HepG2 (cell line): ENCODE data around the gene C17orf58. TPM values are rescaled to one million over a fixed set of nuclear protein-coding genes. Genes with fewer than 3 reads are reported as not detected.

Source experiments
- ELF1 ChIP-seq: sonication (generic); formaldehyde crosslinking; IDR thresholded peaks from 2 replicates; pipeline ENCODE4 v1.4.0; 2020; ENCODE audit warnings: missing genetic modification reagents
- HHEX ChIP-seq: IDR thresholded peaks from 2 replicates; pipeline ENCODE4 v1.6.1; 2016; ENCODE audit warnings: control low read depth
- IKZF4 ChIP-seq: sonication (generic); formaldehyde crosslinking; IDR thresholded peaks from 2 replicates; pipeline ENCODE4 v1.5.1; 2020; ENCODE audit warnings: borderline replicate concordance, mild to moderate bottlenecking, low read depth, missing genetic modification reagents; ENCODE audit errors: not compliant biosample characterization
- KLF9 ChIP-seq: IDR thresholded peaks from 2 replicates; pipeline ENCODE4 v1.6.1; 2016; ENCODE audit warnings: low read depth
- MZF1 ChIP-seq: sonication (generic); formaldehyde crosslinking; IDR thresholded peaks from 2 replicates; pipeline ENCODE4 v1.8.1; 2023; ENCODE audit warnings: mild to moderate bottlenecking, missing genetic modification reagents, borderline replicate concordance
- NFIB ChIP-seq: sonication (generic); formaldehyde crosslinking; IDR thresholded peaks from 2 replicates; pipeline ENCODE4 v1.9.0; 2021; ENCODE audit warnings: missing genetic modification reagents, mild to moderate bottlenecking, borderline replicate concordance
- PHF21A ChIP-seq: sonication (generic); formaldehyde crosslinking; IDR thresholded peaks from 2 replicates; pipeline ENCODE4 v1.5.0; 2020; ENCODE audit warnings: mild to moderate bottlenecking, missing genetic modification reagents
- RXRA ChIP-seq: sonication (generic); formaldehyde crosslinking; IDR thresholded peaks from 2 replicates; pipeline ENCODE4 v1.5.1; 2020; ENCODE audit warnings: missing genetic modification reagents
- SRSF1 ChIP-seq: fragments of 200-400 bp; formaldehyde crosslinking; optimal IDR thresholded peaks from 2 replicates; pipeline ENCODE3; 2017; ENCODE audit warnings: mild to moderate bottlenecking, low read depth, low read length, moderate library complexity
- TMF1 ChIP-seq: sonication (generic); formaldehyde crosslinking; IDR thresholded peaks from 2 replicates; pipeline ENCODE4 v1.8.1; 2022; ENCODE audit warnings: low read depth, missing genetic modification reagents
- ZBTB8A ChIP-seq: sonication (generic); formaldehyde crosslinking; IDR thresholded peaks from 2 replicates; pipeline ENCODE4 v1.4.0; 2020; ENCODE audit warnings: mild to moderate bottlenecking, low read depth, missing genetic modification reagents, borderline replicate concordance
- ZFP37 ChIP-seq: sonication (generic); formaldehyde crosslinking; IDR thresholded peaks from 2 replicates; pipeline ENCODE4 v1.4.0; 2020; ENCODE audit warnings: missing genetic modification reagents, borderline replicate concordance
- ZNF121 ChIP-seq: sonication (generic); formaldehyde crosslinking; IDR thresholded peaks from 2 replicates; pipeline ENCODE4 v1.5.0; 2020; ENCODE audit warnings: mild to moderate bottlenecking, missing genetic modification reagents
- ZNF772 ChIP-seq: sonication (generic); formaldehyde crosslinking; IDR thresholded peaks from 2 replicates; pipeline ENCODE4 v1.5.0; 2020; ENCODE audit warnings: mild to moderate bottlenecking, missing genetic modification reagents
- ZNF788 ChIP-seq: sonication (generic); formaldehyde crosslinking; IDR thresholded peaks from 2 replicates; pipeline ENCODE4 v1.5.0; 2020; ENCODE audit warnings: mild to moderate bottlenecking, missing genetic modification reagents, borderline replicate concordance
- ZNF839 ChIP-seq: sonication (generic); formaldehyde crosslinking; IDR thresholded peaks from 2 replicates; pipeline ENCODE4 v1.4.0; 2020; ENCODE audit warnings: missing genetic modification reagents, mild to moderate bottlenecking, borderline replicate concordance
- polyA plus RNA-seq, 8 experiments: library from polyadenylated mRNA; depleted of rRNA in 3 of 8; stranded (reverse) in 7 of 8; unstranded in 1 of 8; fragments of >200 nt; fragmentation: Illumina TruSeq in 4 of 8; extraction: Trizol in 4 of 8; gene quantifications; 2 replicates each; pipeline versions ENCODE4 v1.2.1 to v1.2.3, GENCODE V29; 2011 to 2016; ENCODE audit warnings: low read depth in 4 of 8, missing spikeins in 1 of 8, mixed read lengths in 1 of 8; ENCODE audit not compliant: insufficient read depth in 1 of 8
- total RNA-seq, 5 experiments: library from RNA; depleted of rRNA; stranded (reverse); fragments of >200 nt; fragmentation: Illumina TruSeq; extraction: Trizol; gene quantifications; 2 replicates each; pipeline ENCODE4 v1.2.3, GENCODE V29; 2016; ENCODE audit warnings: low read depth in 1 of 5
- TF ChIP-seq, protein P1 (sequence below): sonication (generic); formaldehyde crosslinking; conservative IDR thresholded peaks from 2 replicates; pipeline ENCODE4 v1.8.0; 2022; ENCODE audit warnings: missing genetic modification reagents
- TF ChIP-seq, protein P2 (sequence below): sonication (generic); formaldehyde crosslinking; IDR thresholded peaks from 2 replicates; pipeline ENCODE4 v1.8.0; 2022; ENCODE audit warnings: mild to moderate bottlenecking, missing genetic modification reagents, moderate library complexity
- TF ChIP-seq, protein P3 (sequence below): sonication (generic); formaldehyde crosslinking; IDR thresholded peaks from 2 replicates; pipeline ENCODE4 v1.4.0; 2020; ENCODE audit warnings: missing genetic modification reagents
- TF ChIP-seq, protein P4 (sequence below): sonication (generic); formaldehyde crosslinking; IDR thresholded peaks from 2 replicates; pipeline ENCODE4 v1.4.0; 2020; ENCODE audit warnings: missing genetic modification reagents
- TF ChIP-seq, protein P5 (sequence below): sonication (generic); formaldehyde crosslinking; IDR thresholded peaks from 2 replicates; pipeline ENCODE4 v1.4.0; 2020; ENCODE audit warnings: missing genetic modification reagents, borderline replicate concordance

C17orf58 gene
- total and polyA plus RNA-seq, 2 of the 13 experiments (the other 11 are each of a cell fraction or from before 2014, with no cell fraction given): 15.6 to 15.8 TPM

DNA sequence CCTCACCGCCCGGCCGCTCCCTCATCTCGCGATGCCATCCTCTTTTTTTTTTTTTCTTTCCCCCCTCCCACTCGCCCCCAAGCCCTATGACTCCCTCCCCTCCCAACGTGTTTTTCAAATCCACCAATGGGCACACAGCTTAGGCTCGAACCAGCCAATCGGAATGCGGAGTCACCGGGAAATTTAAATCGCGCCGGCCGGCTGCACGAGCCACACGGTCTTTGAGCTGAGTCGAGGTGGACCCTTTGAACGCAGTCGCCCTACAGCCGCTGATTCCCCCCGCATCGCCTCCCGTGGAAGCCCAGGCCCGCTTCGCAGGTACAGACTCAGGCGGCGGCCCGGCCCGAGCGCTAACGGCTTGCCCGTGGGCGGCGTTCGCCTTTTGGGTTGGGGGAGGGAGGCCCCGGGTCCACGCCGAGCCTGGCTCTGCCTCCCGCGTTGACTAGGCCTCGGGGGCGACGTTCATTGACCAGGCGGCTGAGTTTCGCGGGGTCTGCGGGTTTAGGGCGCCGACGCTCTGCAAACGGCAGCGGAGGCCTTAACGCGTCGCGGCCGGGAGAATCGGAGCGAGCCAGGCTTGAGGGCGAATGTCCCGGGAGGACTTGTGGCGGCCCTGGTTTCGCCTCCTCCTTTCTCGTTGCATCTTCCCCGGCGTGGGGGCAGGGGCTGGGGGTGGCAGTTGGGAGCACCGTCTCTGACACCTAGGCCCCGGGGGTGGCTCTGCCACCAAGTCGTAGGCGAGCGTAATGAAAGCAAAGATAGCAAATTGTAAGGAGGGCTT lies 39.4 kb upstream of the C17orf58 start, which contains the start of gene KPNA2 (continued):
- TF ChIP-seq, protein P1, sequence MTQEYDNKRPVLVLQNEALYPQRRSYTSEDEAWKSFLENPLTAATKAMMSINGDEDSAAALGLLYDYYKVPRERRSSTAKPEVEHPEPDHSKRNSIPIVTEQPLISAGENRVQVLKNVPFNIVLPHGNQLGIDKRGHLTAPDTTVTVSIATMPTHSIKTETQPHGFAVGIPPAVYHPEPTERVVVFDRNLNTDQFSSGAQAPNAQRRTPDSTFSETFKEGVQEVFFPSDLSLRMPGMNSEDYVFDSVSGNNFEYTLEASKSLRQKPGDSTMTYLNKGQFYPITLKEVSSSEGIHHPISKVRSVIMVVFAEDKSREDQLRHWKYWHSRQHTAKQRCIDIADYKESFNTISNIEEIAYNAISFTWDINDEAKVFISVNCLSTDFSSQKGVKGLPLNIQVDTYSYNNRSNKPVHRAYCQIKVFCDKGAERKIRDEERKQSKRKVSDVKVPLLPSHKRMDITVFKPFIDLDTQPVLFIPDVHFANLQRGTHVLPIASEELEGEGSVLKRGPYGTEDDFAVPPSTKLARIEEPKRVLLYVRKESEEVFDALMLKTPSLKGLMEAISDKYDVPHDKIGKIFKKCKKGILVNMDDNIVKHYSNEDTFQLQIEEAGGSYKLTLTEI (CRISPR knock-in tag): no peak
- TF ChIP-seq ZNF121 (CRISPR knock-in tag): no peak
- peak; percentile 52; the same call in 1 of the 2 replicates for TF ChIP-seq TMF1 (CRISPR knock-in tag)
- TF ChIP-seq PHF21A (CRISPR knock-in tag): peak; percentile 78; the same call in 1 of the 2 replicates
- TF ChIP-seq SRSF1: peak; percentile 76
- 0 out of 2 replicates have a peak, but pooled peaks have one; percentile 16 for TF ChIP-seq ELF1 (CRISPR knock-in tag)
- no peak; the same call in 1 of the 2 replicates for TF ChIP-seq ZBTB8A (CRISPR knock-in tag)
- TF ChIP-seq HHEX (CRISPR knock-in tag): no peak
- no peak for TF ChIP-seq MZF1
- peak; percentile 91; the same call in 1 of the 2 replicates for TF ChIP-seq ZNF839
- peak; percentile 86 for TF ChIP-seq ZNF788 (CRISPR knock-in tag)
- TF ChIP-seq, protein P2, sequence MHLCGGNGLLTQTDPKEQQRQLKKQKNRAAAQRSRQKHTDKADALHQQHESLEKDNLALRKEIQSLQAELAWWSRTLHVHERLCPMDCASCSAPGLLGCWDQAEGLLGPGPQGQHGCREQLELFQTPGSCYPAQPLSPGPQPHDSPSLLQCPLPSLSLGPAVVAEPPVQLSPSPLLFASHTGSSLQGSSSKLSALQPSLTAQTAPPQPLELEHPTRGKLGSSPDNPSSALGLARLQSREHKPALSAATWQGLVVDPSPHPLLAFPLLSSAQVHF (CRISPR knock-in tag): peak; percentile 98
- TF ChIP-seq, protein P3, sequence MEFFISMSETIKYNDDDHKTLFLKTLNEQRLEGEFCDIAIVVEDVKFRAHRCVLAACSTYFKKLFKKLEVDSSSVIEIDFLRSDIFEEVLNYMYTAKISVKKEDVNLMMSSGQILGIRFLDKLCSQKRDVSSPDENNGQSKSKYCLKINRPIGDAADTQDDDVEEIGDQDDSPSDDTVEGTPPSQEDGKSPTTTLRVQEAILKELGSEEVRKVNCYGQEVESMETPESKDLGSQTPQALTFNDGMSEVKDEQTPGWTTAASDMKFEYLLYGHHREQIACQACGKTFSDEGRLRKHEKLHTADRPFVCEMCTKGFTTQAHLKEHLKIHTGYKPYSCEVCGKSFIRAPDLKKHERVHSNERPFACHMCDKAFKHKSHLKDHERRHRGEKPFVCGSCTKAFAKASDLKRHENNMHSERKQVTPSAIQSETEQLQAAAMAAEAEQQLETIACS (CRISPR knock-in tag): no peak
- peak; percentile 78; the same call in 1 of the 2 replicates for TF ChIP-seq NFIB
- TF ChIP-seq IKZF4 (CRISPR knock-in tag): peak; percentile 85
- TF ChIP-seq ZNF772: peak; percentile 92
- TF ChIP-seq, protein P4, sequence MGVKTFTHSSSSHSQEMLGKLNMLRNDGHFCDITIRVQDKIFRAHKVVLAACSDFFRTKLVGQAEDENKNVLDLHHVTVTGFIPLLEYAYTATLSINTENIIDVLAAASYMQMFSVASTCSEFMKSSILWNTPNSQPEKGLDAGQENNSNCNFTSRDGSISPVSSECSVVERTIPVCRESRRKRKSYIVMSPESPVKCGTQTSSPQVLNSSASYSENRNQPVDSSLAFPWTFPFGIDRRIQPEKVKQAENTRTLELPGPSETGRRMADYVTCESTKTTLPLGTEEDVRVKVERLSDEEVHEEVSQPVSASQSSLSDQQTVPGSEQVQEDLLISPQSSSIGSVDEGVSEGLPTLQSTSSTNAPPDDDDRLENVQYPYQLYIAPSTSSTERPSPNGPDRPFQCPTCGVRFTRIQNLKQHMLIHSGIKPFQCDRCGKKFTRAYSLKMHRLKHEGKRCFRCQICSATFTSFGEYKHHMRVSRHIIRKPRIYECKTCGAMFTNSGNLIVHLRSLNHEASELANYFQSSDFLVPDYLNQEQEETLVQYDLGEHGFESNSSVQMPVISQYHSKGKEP (CRISPR knock-in tag): no peak
- TF ChIP-seq, protein P5, sequence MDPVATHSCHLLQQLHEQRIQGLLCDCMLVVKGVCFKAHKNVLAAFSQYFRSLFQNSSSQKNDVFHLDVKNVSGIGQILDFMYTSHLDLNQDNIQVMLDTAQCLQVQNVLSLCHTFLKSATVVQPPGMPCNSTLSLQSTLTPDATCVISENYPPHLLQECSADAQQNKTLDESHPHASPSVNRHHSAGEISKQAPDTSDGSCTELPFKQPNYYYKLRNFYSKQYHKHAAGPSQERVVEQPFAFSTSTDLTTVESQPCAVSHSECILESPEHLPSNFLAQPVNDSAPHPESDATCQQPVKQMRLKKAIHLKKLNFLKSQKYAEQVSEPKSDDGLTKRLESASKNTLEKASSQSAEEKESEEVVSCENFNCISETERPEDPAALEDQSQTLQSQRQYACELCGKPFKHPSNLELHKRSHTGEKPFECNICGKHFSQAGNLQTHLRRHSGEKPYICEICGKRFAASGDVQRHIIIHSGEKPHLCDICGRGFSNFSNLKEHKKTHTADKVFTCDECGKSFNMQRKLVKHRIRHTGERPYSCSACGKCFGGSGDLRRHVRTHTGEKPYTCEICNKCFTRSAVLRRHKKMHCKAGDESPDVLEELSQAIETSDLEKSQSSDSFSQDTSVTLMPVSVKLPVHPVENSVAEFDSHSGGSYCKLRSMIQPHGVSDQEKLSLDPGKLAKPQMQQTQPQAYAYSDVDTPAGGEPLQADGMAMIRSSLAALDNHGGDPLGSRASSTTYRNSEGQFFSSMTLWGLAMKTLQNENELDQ: 0 out of 2 replicates have a peak, but pooled peaks have one; percentile 37
- no peak; the same call in 1 of the 2 replicates for TF ChIP-seq ZFP37
- TF ChIP-seq RXRA (CRISPR knock-in tag): peak; percentile 88
- TF ChIP-seq KLF9 (CRISPR knock-in tag): peak; percentile 33; the same call in 1 of the 2 replicates
